ENCODE results near the gene HEATR5B. TPM values are rescaled to one million over a fixed set of nuclear protein-coding genes. Genes with fewer than 3 reads are reported as not detected.

Gene HEATR5B
- total and polyA plus RNA-seq, 9 donors = 8.3 to 27.4 (median 14.0) TPM

DNA sequence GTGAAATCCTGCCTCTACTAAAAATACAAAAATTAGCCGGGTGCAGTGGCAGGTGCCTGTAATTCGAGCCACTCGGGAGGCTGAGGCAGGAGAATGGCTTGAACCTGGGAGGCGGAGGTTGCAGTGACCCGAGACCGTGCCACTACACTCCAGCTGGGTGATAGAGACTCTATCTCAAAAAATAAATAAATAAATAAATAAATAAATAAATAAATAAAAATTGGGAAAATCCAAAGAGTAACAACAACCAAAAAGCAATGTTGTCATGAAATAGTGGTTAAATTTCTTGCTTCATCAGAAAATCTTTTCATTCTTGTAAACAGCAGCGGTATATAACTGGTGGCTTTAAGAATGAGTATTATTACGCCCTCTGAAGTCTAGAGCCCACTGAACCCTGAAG lies 54.4 kb downstream of the HEATR5B start:
- WGBS, 3 donors = 96 to 98% (median 97%) methylated on average over 8 of the region's 8 CpGs
- intact Hi-C loops (cut with DNase I) = no loop called here

DNA sequence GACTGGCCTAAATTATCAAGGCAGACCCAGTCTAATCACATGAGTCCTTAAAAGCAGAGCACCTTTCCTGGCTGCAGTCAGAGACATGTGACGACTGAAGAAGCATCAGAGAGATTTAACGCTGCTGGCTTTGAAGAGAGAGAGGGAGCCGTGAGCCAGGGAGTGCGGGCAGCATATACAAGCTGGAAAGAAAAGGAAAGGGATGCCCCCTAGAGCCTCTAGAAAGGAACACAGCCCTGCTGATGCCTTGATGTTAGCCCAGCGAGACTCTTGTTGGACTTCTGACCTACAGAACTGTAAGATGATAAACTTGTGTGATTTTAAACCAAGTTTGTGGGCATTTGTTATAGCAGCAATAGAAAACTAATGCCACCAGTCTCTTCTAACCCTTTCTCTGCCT lies 58.1 kb downstream of the HEATR5B start:
- 81 to 93% (median 93%) methylated on average over 5 of the region's 5 CpGs for WGBS, 3 donors
- H3K27ac ChIP-seq = no peak overlapping the region
- intact Hi-C loops (cut with DNase I) = no loop called here

More for the DNA sequence above, 54.4 kb downstream of the HEATR5B start:
- Histone ChIP-seq H3K4me1 (ENCODE audit: insufficient read depth) (no peaks in the 10 kb centered on the region), H3K27me3 (no peaks in the 10 kb centered on the region), H3K36me3 (no peaks in the 10 kb centered on the region), H3K4me3 (no peak overlapping the region), H3K27ac (no peak overlapping the region), H3K9me3 (no peaks in the 10 kb centered on the region)
- no peak for DNase-seq
- no peak for TF ChIP-seq EP300 (IDR thresholded peaks at IDR 0.05)
- TF ChIP-seq POLR2A (IDR thresholded peaks at IDR 0.05) = no peak
- TF ChIP-seq, protein P1, sequence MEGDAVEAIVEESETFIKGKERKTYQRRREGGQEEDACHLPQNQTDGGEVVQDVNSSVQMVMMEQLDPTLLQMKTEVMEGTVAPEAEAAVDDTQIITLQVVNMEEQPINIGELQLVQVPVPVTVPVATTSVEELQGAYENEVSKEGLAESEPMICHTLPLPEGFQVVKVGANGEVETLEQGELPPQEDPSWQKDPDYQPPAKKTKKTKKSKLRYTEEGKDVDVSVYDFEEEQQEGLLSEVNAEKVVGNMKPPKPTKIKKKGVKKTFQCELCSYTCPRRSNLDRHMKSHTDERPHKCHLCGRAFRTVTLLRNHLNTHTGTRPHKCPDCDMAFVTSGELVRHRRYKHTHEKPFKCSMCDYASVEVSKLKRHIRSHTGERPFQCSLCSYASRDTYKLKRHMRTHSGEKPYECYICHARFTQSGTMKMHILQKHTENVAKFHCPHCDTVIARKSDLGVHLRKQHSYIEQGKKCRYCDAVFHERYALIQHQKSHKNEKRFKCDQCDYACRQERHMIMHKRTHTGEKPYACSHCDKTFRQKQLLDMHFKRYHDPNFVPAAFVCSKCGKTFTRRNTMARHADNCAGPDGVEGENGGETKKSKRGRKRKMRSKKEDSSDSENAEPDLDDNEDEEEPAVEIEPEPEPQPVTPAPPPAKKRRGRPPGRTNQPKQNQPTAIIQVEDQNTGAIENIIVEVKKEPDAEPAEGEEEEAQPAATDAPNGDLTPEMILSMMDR (IDR thresholded peaks at IDR 0.05) = no peak

DNA sequence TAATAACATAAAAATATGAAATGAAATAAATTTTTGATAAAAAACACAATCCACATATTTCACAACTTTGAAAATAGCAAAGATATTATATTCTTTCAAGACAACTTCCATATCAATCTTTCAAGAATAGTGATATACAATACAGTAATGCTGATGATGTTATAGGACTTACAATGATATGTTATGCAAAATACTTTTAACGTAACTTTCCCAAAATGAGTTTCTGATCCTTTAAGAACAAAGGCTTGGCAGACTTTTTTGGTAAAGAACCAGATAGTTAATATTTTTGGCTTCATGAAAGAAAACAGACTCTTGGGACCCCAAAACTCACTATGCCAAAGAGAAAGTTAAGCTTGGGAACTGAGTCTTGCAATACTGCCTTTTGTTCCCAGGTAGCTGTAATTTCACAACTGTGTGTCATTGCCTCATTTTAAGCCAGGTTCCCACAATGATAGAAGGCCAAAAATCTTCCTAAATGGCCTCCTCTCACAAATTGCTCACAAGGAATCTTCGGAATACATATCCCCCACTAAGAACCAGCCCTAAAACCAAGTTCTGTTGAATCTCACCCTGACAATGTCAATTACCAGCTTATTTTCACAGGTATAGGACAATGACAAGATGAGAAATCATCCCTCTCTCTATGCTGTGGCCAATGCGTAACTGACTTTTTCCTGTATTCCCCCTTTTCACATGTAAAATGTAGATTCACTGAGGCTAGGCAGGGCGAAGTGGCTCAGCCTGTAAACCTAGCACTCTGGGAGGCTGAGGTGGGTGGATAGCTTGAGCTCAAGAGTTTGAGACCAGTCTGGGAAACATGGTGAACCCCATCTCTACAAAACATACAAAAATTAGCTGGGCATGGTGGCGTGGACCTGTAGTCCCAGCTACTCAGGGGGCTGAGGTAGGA lies 63.0 kb downstream of the HEATR5B start:
- Histone ChIP-seq H3K27ac (peak overlapping the region in 1 of 2 donors; percentile 28), H3K27me3 (no peaks in the 10 kb centered on the region), H3K36me3 (no peaks in the 10 kb centered on the region), H3K9me3 (no peaks in the 10 kb centered on the region), H3K4me3 (no peak overlapping the region), H3K4me1 (ENCODE audit: insufficient read depth) (peaks cover 8% of the 10 kb centered on the region)
- no peak for DNase-seq
- intact Hi-C loops (cut with DNase I) = no loop called here
- TF ChIP-seq POLR2A (IDR thresholded peaks at IDR 0.05) (no peak), EP300 (IDR thresholded peaks at IDR 0.05) (no peak)
- WGBS, 3 donors = 78 to 80% (median 78%) methylated on average over 5 of the region's 5 CpGs

More for the DNA sequence above, 58.1 kb downstream of the HEATR5B start:
- Histone ChIP-seq H3K4me3 (no peak overlapping the region), H3K27me3 (no peaks in the 10 kb centered on the region), H3K36me3 (no peaks in the 10 kb centered on the region), H3K4me1 (ENCODE audit: insufficient read depth) (peaks cover 4% of the 10 kb centered on the region), H3K9me3 (no peaks in the 10 kb centered on the region)
- TF ChIP-seq, protein P1 (IDR thresholded peaks at IDR 0.05) = no peak
- TF ChIP-seq POLR2A (IDR thresholded peaks at IDR 0.05) (no peak), EP300 (IDR thresholded peaks at IDR 0.05) (no peak)
- no peak for DNase-seq

DNA sequence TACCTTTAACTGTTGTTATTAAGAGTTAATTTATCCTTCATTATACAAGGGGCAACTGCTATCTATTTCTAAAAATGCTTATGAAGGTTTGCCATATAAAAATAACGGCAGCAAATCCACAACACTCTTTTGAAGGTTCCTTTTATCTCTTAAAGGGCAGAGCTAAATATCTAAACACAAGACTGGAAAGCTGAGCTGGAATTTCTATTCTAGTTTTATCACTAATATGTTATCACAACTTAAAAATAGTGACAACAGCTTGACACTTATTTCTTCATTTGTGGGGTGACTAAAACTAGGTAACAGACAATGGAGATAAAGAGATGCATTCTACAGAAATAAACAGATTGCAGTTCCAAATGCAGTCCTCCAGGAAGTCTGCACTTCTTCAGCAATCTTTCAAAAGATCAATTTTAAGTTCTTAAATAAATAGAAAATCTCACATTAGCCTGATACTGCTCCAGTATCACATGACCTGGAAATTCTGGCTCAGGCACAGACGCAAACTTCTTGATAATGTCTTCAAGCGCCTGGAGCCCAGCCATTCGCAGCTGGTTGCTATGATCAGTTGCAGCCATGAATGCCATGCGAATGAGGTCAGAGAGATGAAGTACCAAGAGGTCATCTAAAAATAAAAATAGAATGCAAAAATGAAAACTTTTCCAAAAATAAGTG lies 63.8 kb downstream of the HEATR5B start:
- Histone ChIP-seq H3K36me3 (no peaks in the 10 kb centered on the region), H3K27me3 (no peaks in the 10 kb centered on the region), H3K4me3 (no peak overlapping the region), H3K9me3 (no peaks in the 10 kb centered on the region), H3K27ac (peak overlapping the region in 1 of 2 donors; percentile 14), H3K4me1 (ENCODE audit: insufficient read depth) (peaks cover 8% of the 10 kb centered on the region)
- no peak for TF ChIP-seq EP300 (IDR thresholded peaks at IDR 0.05)
- TF ChIP-seq, protein P1 (IDR thresholded peaks at IDR 0.05) = no peak
- no peak for TF ChIP-seq POLR2A (IDR thresholded peaks at IDR 0.05)
- peak; percentile 73 to 89 (median 86) for DNase-seq
- WGBS, 3 donors = 5 to 17% (median 6%) methylated on average over 5 of the region's 5 CpGs
- intact Hi-C loops (cut with DNase I) = no loop called here
